ENCODE data around the gene CHEK2. TPM values are rescaled to one million over a fixed set of nuclear protein-coding genes. Genes with fewer than 3 reads are reported as not detected.
A peak's percentile ranks its signal among the peaks of the same experiment; 100 is the strongest.
"Not testable (repeated sequence)": the region's sequence is repeated elsewhere in the genome, so short reads cannot be mapped to it uniquely, and the experiment has no call there.

CHEK2 gene
- total RNA-seq, 2 donors from 2014 or later, result 27.0 to 40.1 TPM

GRCh38 chr22:28680813-28681490 lies 60.7 kb downstream of the CHEK2 start:
- Mint-ChIP-seq H3K4me3 (peak overlapping the region; percentile 71), H3K27me3 (peaks cover 33% of the 10 kb centered on the region)
- not testable (repeated sequence) for ATAC-seq (replicated peaks); H3K27ac Mint-ChIP-seq; H3K4me1 Mint-ChIP-seq; H3K9me3 Mint-ChIP-seq; H3K36me3 Mint-ChIP-seq (ENCODE audit: low read depth)

GRCh38 chr22:28679611-28680287 lies 61.9 kb downstream of the CHEK2 start, which contains the start of gene TTC28:
Gene TTC28 (minus strand): TSS chr22:28679840. CDS start chr22:28679723, 117 bp downstream.
- H3K9me3 Mint-ChIP-seq; ATAC-seq (replicated peaks); H3K4me1 Mint-ChIP-seq; H3K27ac Mint-ChIP-seq; H3K36me3 Mint-ChIP-seq (ENCODE audit: low read depth): not testable (repeated sequence)
- H3K4me3 Mint-ChIP-seq, result peak within 1 kb of the TSS; percentile 71
- peaks cover 39% of the 10 kb centered on the region for H3K27me3 Mint-ChIP-seq

- H3K36me3 Mint-ChIP-seq (ENCODE audit: low read depth); H3K27ac Mint-ChIP-seq; H3K9me3 Mint-ChIP-seq; ATAC-seq (replicated peaks): not testable (repeated sequence)
- H3K27me3 Mint-ChIP-seq, result peaks cover 44% of the 10 kb centered on the region
- peak overlapping the region; percentile 53 for H3K4me3 Mint-ChIP-seq
- peaks cover 13% of the 10 kb centered on the region for H3K4me1 Mint-ChIP-seq
Measured at GRCh38 chr22:28678778-28679610, 62.6 kb downstream of the CHEK2 start.

GRCh38 chr22:28678170-28678569 lies 63.5 kb downstream of the CHEK2 start:
- ATAC-seq (replicated peaks); H3K27ac Mint-ChIP-seq; H3K36me3 Mint-ChIP-seq (ENCODE audit: low read depth); H3K4me3 Mint-ChIP-seq; H3K9me3 Mint-ChIP-seq: not testable (repeated sequence)
- Mint-ChIP-seq H3K4me1 (peaks cover 20% of the 10 kb centered on the region), H3K27me3 (peaks cover 48% of the 10 kb centered on the region)

- Mint-ChIP-seq H3K36me3 (ENCODE audit: low read depth) (peaks cover 8% of the 10 kb centered on the region), H3K27me3 (peaks cover 51% of the 10 kb centered on the region), H3K4me3 (peak overlapping the region; percentile 52), H3K9me3 (peaks cover 5% of the 10 kb centered on the region), H3K4me1 (peaks cover 22% of the 10 kb centered on the region), H3K27ac (peak overlapping the region; percentile 99)
- peak; percentile 76 for ATAC-seq (replicated peaks)
Measured at GRCh38 chr22:28674121-28674563, 67.5 kb downstream of the CHEK2 start.

GRCh38 chr22:28670756-28671155 lies 70.9 kb downstream of the CHEK2 start:
- Mint-ChIP-seq H3K27me3 (peaks cover 38% of the 10 kb centered on the region), H3K9me3 (peaks cover 5% of the 10 kb centered on the region), H3K4me3 (no peak overlapping the region), H3K36me3 (ENCODE audit: low read depth) (peaks cover 8% of the 10 kb centered on the region), H3K27ac (no peak overlapping the region), H3K4me1 (peaks cover 22% of the 10 kb centered on the region)
- ATAC-seq (replicated peaks), result no peak

GRCh38 chr22:28670161-28670560 lies 71.5 kb downstream of the CHEK2 start:
- peaks cover 36% of the 10 kb centered on the region for H3K27me3 Mint-ChIP-seq
- H3K27ac Mint-ChIP-seq, result no peak overlapping the region
- ATAC-seq (replicated peaks), result no peak
- peaks cover 20% of the 10 kb centered on the region for H3K4me1 Mint-ChIP-seq
- peaks cover 5% of the 10 kb centered on the region for H3K9me3 Mint-ChIP-seq
- no peak overlapping the region for H3K4me3 Mint-ChIP-seq
- peaks cover 8% of the 10 kb centered on the region for H3K36me3 Mint-ChIP-seq (ENCODE audit: low read depth)

- Mint-ChIP-seq H3K36me3 (ENCODE audit: low read depth) (peaks cover 7% of the 10 kb centered on the region), H3K4me3 (no peak overlapping the region), H3K27ac (no peak overlapping the region), H3K9me3 (peaks cover 5% of the 10 kb centered on the region), H3K4me1 (peaks cover 17% of the 10 kb centered on the region), H3K27me3 (peaks cover 31% of the 10 kb centered on the region)
- ATAC-seq (replicated peaks), result no peak
Measured at GRCh38 chr22:28669387-28669786, 72.2 kb downstream of the CHEK2 start.

- H3K4me1 Mint-ChIP-seq; H3K9me3 Mint-ChIP-seq; H3K4me3 Mint-ChIP-seq; H3K27me3 Mint-ChIP-seq; H3K27ac Mint-ChIP-seq; ATAC-seq (replicated peaks); H3K36me3 Mint-ChIP-seq (ENCODE audit: low read depth): not testable (repeated sequence)
Measured at GRCh38 chr22:28663569-28663942, 78.1 kb downstream of the CHEK2 start.

GRCh38 chr22:28658448-28658847 lies 83.2 kb downstream of the CHEK2 start:
- H3K27ac Mint-ChIP-seq, result no peak overlapping the region

GRCh38 chr22:28656181-28656580 lies 85.4 kb downstream of the CHEK2 start:
- peaks cover 3% of the 10 kb centered on the region for H3K9me3 Mint-ChIP-seq
- no peak for ATAC-seq (replicated peaks)
- peaks cover 35% of the 10 kb centered on the region for H3K27me3 Mint-ChIP-seq

More at GRCh38 chr22:28658448-28658847, 83.2 kb downstream of the CHEK2 start:
- H3K27me3 Mint-ChIP-seq, result peaks cover 29% of the 10 kb centered on the region
- peaks cover 2% of the 10 kb centered on the region for H3K9me3 Mint-ChIP-seq
- H3K4me3 Mint-ChIP-seq, result no peak overlapping the region
- ATAC-seq (replicated peaks), result no peak
- no peaks in the 10 kb centered on the region for H3K36me3 Mint-ChIP-seq (ENCODE audit: low read depth)
- H3K4me1 Mint-ChIP-seq, result no peaks in the 10 kb centered on the region

GRCh38 chr22:28650463-28650862 lies 91.2 kb downstream of the CHEK2 start:
- Mint-ChIP-seq H3K9me3 (peaks cover 3% of the 10 kb centered on the region), H3K36me3 (ENCODE audit: low read depth) (no peaks in the 10 kb centered on the region), H3K27ac (no peak overlapping the region), H3K4me3 (no peak overlapping the region), H3K4me1 (no peaks in the 10 kb centered on the region), H3K27me3 (peaks cover 49% of the 10 kb centered on the region)
- ATAC-seq (replicated peaks), result no peak

More at GRCh38 chr22:28656181-28656580, 85.4 kb downstream of the CHEK2 start:
- H3K4me1 Mint-ChIP-seq, result no peaks in the 10 kb centered on the region
- no peak overlapping the region for H3K27ac Mint-ChIP-seq
- H3K4me3 Mint-ChIP-seq, result no peak overlapping the region
- no peaks in the 10 kb centered on the region for H3K36me3 Mint-ChIP-seq (ENCODE audit: low read depth)

- Mint-ChIP-seq H3K4me1 (no peaks in the 10 kb centered on the region), H3K27me3 (peaks cover 44% of the 10 kb centered on the region), H3K4me3 (no peak overlapping the region), H3K27ac (no peak overlapping the region), H3K9me3 (peaks cover 3% of the 10 kb centered on the region), H3K36me3 (ENCODE audit: low read depth) (no peaks in the 10 kb centered on the region)
- ATAC-seq (replicated peaks), result no peak
Measured at GRCh38 chr22:28648792-28649191, 92.8 kb downstream of the CHEK2 start.

- Mint-ChIP-seq H3K36me3 (ENCODE audit: low read depth) (no peaks in the 10 kb centered on the region), H3K4me1 (no peaks in the 10 kb centered on the region), H3K27me3 (peaks cover 42% of the 10 kb centered on the region), H3K27ac (no peak overlapping the region), H3K4me3 (no peak overlapping the region), H3K9me3 (no peaks in the 10 kb centered on the region)
- ATAC-seq (replicated peaks), result no peak
Measured at GRCh38 chr22:28647216-28647615, 94.4 kb downstream of the CHEK2 start.

Measured in activated T-helper 17 cell treated with anti-CD3 and anti-CD28 coated beads, Interleukin-2, amount 50 U/mL, for 72 hours (primary cell).